Osteocyte (in vitro differentiated cells): ENCODE results near the gene COL10A1. TPM values are rescaled to one million over a fixed set of nuclear protein-coding genes. Genes with fewer than 3 reads are reported as not detected.

Experiments used
- DNase-seq: peaks from one replicate; pipeline ENCODE4 v3.0.0; 2021; ENCODE audit warnings: mixed read lengths; ENCODE audit not compliant: unreplicated experiment; ENCODE audit errors: extremely low spot score
- H3K27ac Mint-ChIP-seq: one replicate; pipeline ENCODE4 v1.8.0; 2021; ENCODE audit warnings: mild to moderate bottlenecking, mixed read lengths; ENCODE audit not compliant: unreplicated experiment
- H3K27me3 Mint-ChIP-seq: one replicate; pipeline ENCODE4 v1.8.0; 2021; ENCODE audit warnings: mixed read lengths; ENCODE audit not compliant: unreplicated experiment
- H3K36me3 Mint-ChIP-seq: one replicate; pipeline ENCODE4 v1.8.0; 2021; ENCODE audit warnings: mixed read lengths; ENCODE audit not compliant: unreplicated experiment
- H3K4me1 Mint-ChIP-seq: one replicate; pipeline ENCODE4 v1.8.0; 2021; ENCODE audit warnings: mixed read lengths; ENCODE audit not compliant: unreplicated experiment
- H3K4me3 Mint-ChIP-seq: one replicate; pipeline ENCODE4 v1.8.0; 2021; ENCODE audit warnings: mild to moderate bottlenecking, moderate library complexity, mixed read lengths; ENCODE audit not compliant: unreplicated experiment
- H3K9me3 Mint-ChIP-seq: one replicate; pipeline ENCODE4 v1.8.0; 2021; ENCODE audit warnings: mixed read lengths; ENCODE audit not compliant: unreplicated experiment
- long read RNA-seq: library from polyadenylated mRNA; unstranded; transcript quantifications from one replicate; pipeline ENCODE4 v2.0.0, GENCODE V29; 2021
- total RNA-seq: library from RNA; stranded (reverse); gene quantifications from 2 replicates; pipeline ENCODE4 v1.2.1, GENCODE V29; 2021
- TF ChIP-seq, protein P1 (sequence below): fragments of 200-600 bp; sonication (generic); IDR thresholded peaks from 2 replicates; pipeline ENCODE4 v1.5.0; 2021; ENCODE audit warnings: antibody characterized with exemption, mild to moderate bottlenecking, moderate library complexity

COL10A1 gene
- total RNA-seq = not detected in 2 replicates
- long read RNA-seq = 0 reads

DNA sequence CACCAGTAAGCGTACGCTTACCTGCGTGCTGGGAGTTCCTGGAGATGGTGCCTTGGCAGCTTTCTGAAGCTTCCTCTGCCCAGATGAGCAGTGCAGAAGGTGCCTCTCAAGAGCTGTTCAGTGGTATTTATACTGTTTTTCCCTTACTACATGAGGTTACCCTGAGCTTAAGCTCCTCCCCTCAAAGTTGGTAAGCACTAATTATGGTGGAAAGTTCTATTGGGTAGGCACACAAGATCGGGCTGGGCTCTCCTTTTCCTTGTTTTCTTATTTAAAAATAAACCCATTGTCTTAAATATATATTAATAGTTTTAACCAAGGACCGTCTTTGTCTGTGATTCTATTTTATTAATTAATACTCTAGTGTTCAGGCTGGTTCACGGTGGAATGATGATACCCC lies at the start of gene COL10A1:
Gene COL10A1, minus strand, starts transcription at position 101 of the 400 bp plus-strand sequence. CDS start 640 bp downstream, outside the sequence.
- TF ChIP-seq, protein P1, sequence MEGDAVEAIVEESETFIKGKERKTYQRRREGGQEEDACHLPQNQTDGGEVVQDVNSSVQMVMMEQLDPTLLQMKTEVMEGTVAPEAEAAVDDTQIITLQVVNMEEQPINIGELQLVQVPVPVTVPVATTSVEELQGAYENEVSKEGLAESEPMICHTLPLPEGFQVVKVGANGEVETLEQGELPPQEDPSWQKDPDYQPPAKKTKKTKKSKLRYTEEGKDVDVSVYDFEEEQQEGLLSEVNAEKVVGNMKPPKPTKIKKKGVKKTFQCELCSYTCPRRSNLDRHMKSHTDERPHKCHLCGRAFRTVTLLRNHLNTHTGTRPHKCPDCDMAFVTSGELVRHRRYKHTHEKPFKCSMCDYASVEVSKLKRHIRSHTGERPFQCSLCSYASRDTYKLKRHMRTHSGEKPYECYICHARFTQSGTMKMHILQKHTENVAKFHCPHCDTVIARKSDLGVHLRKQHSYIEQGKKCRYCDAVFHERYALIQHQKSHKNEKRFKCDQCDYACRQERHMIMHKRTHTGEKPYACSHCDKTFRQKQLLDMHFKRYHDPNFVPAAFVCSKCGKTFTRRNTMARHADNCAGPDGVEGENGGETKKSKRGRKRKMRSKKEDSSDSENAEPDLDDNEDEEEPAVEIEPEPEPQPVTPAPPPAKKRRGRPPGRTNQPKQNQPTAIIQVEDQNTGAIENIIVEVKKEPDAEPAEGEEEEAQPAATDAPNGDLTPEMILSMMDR = no peak
- H3K27me3 Mint-ChIP-seq = no peaks in the 10 kb centered on the region
- no peaks in the 10 kb centered on the region for H3K36me3 Mint-ChIP-seq
- H3K27ac Mint-ChIP-seq = no peak within 1 kb of the TSS
- H3K4me1 Mint-ChIP-seq = peaks cover 6% of the 10 kb centered on the region
- no peak for DNase-seq
- no peak within 1 kb of the TSS for H3K4me3 Mint-ChIP-seq
- H3K9me3 Mint-ChIP-seq = no peaks in the 10 kb centered on the region

- Mint-ChIP-seq H3K4me1 (no peaks in the 10 kb centered on the region), H3K27ac (no peak overlapping the region), H3K9me3 (peaks cover 15% of the 10 kb centered on the region), H3K36me3 (peaks cover 11% of the 10 kb centered on the region), H3K4me3 (no peak overlapping the region), H3K27me3 (no peaks in the 10 kb centered on the region)
- TF ChIP-seq, protein P1 = no peak
- DNase-seq = no peak
Observed at GRCh38 chr6:116175344-116175743, 49.4 kb upstream of the COL10A1 start.

- no peak overlapping the region for H3K4me3 Mint-ChIP-seq
- peaks cover 19% of the 10 kb centered on the region for H3K9me3 Mint-ChIP-seq
- H3K27ac Mint-ChIP-seq = no peak overlapping the region
- no peaks in the 10 kb centered on the region for H3K4me1 Mint-ChIP-seq
- no peak for DNase-seq
- TF ChIP-seq, protein P1 = no peak
- H3K36me3 Mint-ChIP-seq = peaks cover 11% of the 10 kb centered on the region
- H3K27me3 Mint-ChIP-seq = no peaks in the 10 kb centered on the region
Observed at GRCh38 chr6:116173928-116174327, 48.0 kb upstream of the COL10A1 start.

DNA sequence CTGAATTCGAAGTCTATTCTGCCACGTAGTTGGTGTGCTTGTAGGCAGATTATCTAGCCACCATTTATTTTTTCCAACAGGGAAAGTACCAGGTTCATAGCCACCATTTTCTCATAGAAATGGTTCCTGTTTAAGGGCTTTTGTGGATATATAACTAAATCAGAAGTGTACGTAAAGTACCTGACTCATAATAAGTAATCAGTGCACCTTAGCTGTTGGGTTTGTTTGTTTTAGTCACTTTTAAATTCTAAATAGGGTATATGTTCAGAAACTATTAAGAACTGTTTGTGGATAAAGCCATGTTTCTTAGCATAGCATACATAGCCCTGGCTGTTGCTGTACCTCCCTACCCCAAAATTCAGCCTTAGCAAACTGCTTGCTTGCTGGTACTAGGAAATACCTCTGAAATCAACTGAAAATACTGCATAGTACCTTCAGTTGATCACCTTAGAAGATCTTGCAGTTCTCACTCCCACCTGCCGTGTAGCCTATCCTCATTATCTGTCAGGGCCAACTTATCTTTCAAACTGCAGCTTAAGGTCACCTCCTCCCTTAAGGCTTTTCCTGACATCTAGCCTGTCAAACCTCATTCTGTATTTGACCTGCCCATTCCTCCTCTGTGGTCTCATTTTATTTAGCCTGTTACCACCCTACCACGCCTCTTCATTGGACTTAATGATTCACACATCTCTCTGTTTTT lies 44.6 kb upstream of the COL10A1 start:
- H3K9me3 Mint-ChIP-seq = peaks cover 23% of the 10 kb centered on the region
- no peaks in the 10 kb centered on the region for H3K4me1 Mint-ChIP-seq
- TF ChIP-seq, protein P1 = no peak
- no peak overlapping the region for H3K27ac Mint-ChIP-seq
- H3K36me3 Mint-ChIP-seq = peaks cover 10% of the 10 kb centered on the region
- no peaks in the 10 kb centered on the region for H3K27me3 Mint-ChIP-seq
- no peak for DNase-seq
- no peak overlapping the region for H3K4me3 Mint-ChIP-seq

- TF ChIP-seq, protein P1 = no peak
- peaks cover 5% of the 10 kb centered on the region for H3K36me3 Mint-ChIP-seq
- no peaks in the 10 kb centered on the region for H3K4me1 Mint-ChIP-seq
- no peak overlapping the region for H3K4me3 Mint-ChIP-seq
- no peak overlapping the region for H3K27ac Mint-ChIP-seq
- H3K9me3 Mint-ChIP-seq = peaks cover 18% of the 10 kb centered on the region
- H3K27me3 Mint-ChIP-seq = no peaks in the 10 kb centered on the region
- DNase-seq = no peak
Observed at GRCh38 chr6:116169880-116170279, 43.9 kb upstream of the COL10A1 start.
